DND-41 (cell line): ENCODE data around the gene NSMF.

Source experiments
- ATAC-seq: fragments of 200-7000 bp; cut with Tn5 transposase; 3 replicates; pipeline ENCODE4 v1.9.1; 2021; ENCODE audit warnings: low read depth; ENCODE audit not compliant: insufficient read depth
- DNase-seq: peaks from one replicate; pipeline ENCODE4 v3.0.0-alpha.2; 2020
- H2AFZ ChIP-seq: 2 replicates; pipeline ENCODE4 v1.6.0; 2012; ENCODE audit warnings: low read depth, low read length
- H3K27ac ChIP-seq: 2 replicates; pipeline ENCODE4 v1.5.1; 2012; ENCODE audit warnings: low read length, inconsistent platforms
- H3K27me3 ChIP-seq: fragments of 200-600 bp; sonication (generic); 2 replicates; pipeline ENCODE4 v1.6.0; 2012; ENCODE audit warnings: low read length, mild to moderate bottlenecking, inconsistent platforms; ENCODE audit not compliant: insufficient read depth, poor library complexity
- H3K36me3 ChIP-seq: 2 replicates; pipeline ENCODE4 v1.5.1; 2012; ENCODE audit warnings: low read length, inconsistent platforms; ENCODE audit not compliant: insufficient read depth
- H3K4me1 ChIP-seq: 2 replicates; pipeline ENCODE4 v1.5.1; 2012; ENCODE audit warnings: mild to moderate bottlenecking, low read length; ENCODE audit not compliant: insufficient read depth
- H3K4me2 ChIP-seq: 2 replicates; pipeline ENCODE4 v1.6.0; 2012; ENCODE audit warnings: mild to moderate bottlenecking, moderate library complexity, low read length, inconsistent platforms; ENCODE audit not compliant: insufficient read depth
- H3K4me3 ChIP-seq, 2 experiments: fragments of 200-600 bp in 1 of 2; shearing (Covaris generic) in 1 of 2; 2 replicates each; pipeline ENCODE4 v1.5.1; 2012 to 2016; ENCODE audit warnings: inconsistent platforms in 2 of 2, low read length in 2 of 2, mild to moderate bottlenecking in 2 of 2, low read depth in 1 of 2, moderate library complexity in 1 of 2
- H3K79me2 ChIP-seq: 2 replicates; pipeline ENCODE4 v1.6.0; 2012; ENCODE audit warnings: low read length, inconsistent platforms; ENCODE audit not compliant: insufficient read depth
- H3K9ac ChIP-seq: 2 replicates; pipeline ENCODE4 v1.6.0; 2012; ENCODE audit warnings: low read depth, mild to moderate bottlenecking, inconsistent platforms, low read length, moderate library complexity
- H3K9me3 ChIP-seq: 2 replicates; pipeline ENCODE4 v1.5.1; 2012; ENCODE audit warnings: low read length, moderate library complexity, mild to moderate bottlenecking, inconsistent platforms; ENCODE audit not compliant: insufficient read depth, severe bottlenecking
- H4K20me1 ChIP-seq: 2 replicates; pipeline ENCODE4 v1.6.0; 2012; ENCODE audit warnings: low read length; ENCODE audit not compliant: insufficient read depth
- CTCF ChIP-seq: IDR thresholded peaks from 2 replicates; pipeline ENCODE4 v1.5.1; 2012; ENCODE audit warnings: borderline replicate concordance, low read length, moderate library complexity, mild to moderate bottlenecking; ENCODE audit not compliant: poor library complexity, severe bottlenecking; ENCODE audit errors: extremely low read depth
- EZH2 ChIP-seq: IDR thresholded peaks from 3 replicates; pipeline ENCODE4 v1.6.1; 2012; ENCODE audit warnings: borderline replicate concordance, low read depth, mild to moderate bottlenecking, moderate library complexity, low read length, inconsistent platforms; ENCODE audit not compliant: severe bottlenecking

The NSMF gene

GRCh38 chr9:137459152-137459600 lies at the start of gene NSMF:
Gene NSMF, minus strand, starts transcription at chr9:137459334. Its CDS starts 232 bp downstream, at chr9:137459102.
- Histone ChIP-seq H3K4me3 (no peak within 1 kb of the TSS), H3K4me1 (peaks cover 16% of the 10 kb centered on the region), H3K36me3 (no peaks in the 10 kb centered on the region), H2AFZ (no peak within 1 kb of the TSS), H3K27ac (no peak within 1 kb of the TSS), H4K20me1 (peaks cover 56% of the 10 kb centered on the region), H3K79me2 (no peaks in the 10 kb centered on the region), H3K27me3 (peaks cover 7% of the 10 kb centered on the region), H3K9ac (no peak within 1 kb of the TSS), H3K4me2 (no peak within 1 kb of the TSS), H3K9me3 (no peaks in the 10 kb centered on the region)
- DNase-seq (no peak), ATAC-seq (no peak)
- TF ChIP-seq EZH2: no peak
- no peak for TF ChIP-seq CTCF

- no peak overlapping the region for H3K4me3 ChIP-seq
- TF ChIP-seq CTCF (no peak), EZH2 (no peak)
- no peaks in the 10 kb centered on the region for H3K36me3 ChIP-seq
- no peaks in the 10 kb centered on the region for H3K79me2 ChIP-seq
- no peaks in the 10 kb centered on the region for H3K4me1 ChIP-seq
- no peak for DNase-seq
- H3K9ac ChIP-seq: no peak overlapping the region
- H3K27me3 ChIP-seq: no peaks in the 10 kb centered on the region
- no peaks in the 10 kb centered on the region; the same call in 1 of the 2 replicates for H4K20me1 ChIP-seq
- ATAC-seq: no peak
- H3K27ac ChIP-seq: no peak overlapping the region
- no peaks in the 10 kb centered on the region for H3K9me3 ChIP-seq
- no peak overlapping the region for H2AFZ ChIP-seq
- no peak overlapping the region for H3K4me2 ChIP-seq
Measured at GRCh38 chr9:137506702-137507171, 47.6 kb upstream of the NSMF start.

GRCh38 chr9:137506274-137506673 lies 47.1 kb upstream of the NSMF start:
- ATAC-seq: no peak
- TF ChIP-seq EZH2 (no peak), CTCF (no peak)
- Histone ChIP-seq H4K20me1 (no peaks in the 10 kb centered on the region; the same call in 1 of the 2 replicates), H3K4me3 (no peak overlapping the region), H3K36me3 (no peaks in the 10 kb centered on the region), H3K4me1 (no peaks in the 10 kb centered on the region), H3K27ac (no peak overlapping the region), H3K9me3 (no peaks in the 10 kb centered on the region), H2AFZ (no peak overlapping the region), H3K27me3 (no peaks in the 10 kb centered on the region), H3K4me2 (no peak overlapping the region), H3K9ac (no peak overlapping the region), H3K79me2 (no peaks in the 10 kb centered on the region)
- no peak for DNase-seq
